Measurements from ENCODE around the gene SLC26A3.
A peak's percentile ranks its signal among the peaks of the same experiment; 100 is the strongest.

SLC26A3 gene

DNA sequence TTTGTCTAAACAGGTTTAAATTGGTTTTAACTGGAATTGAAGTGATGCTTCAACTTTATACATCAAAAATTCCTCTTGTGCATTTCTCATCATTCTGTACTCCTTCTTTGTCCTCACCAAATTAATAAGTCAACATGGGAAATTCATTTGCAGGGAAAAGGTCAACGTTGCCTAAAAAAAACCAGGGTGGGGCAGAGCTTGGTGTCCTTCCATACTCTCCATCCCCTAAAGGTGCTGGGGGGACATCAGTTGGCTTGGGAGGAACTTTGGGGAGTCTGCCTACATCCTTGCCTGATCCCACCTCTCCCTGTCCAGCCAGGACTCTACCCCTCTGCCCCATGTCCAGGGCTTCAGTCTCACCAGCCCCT, 34.1 kb upstream of the SLC26A3 start (continued):
- TF ChIP-seq AEBP2 (tag by site-specific recombination; IDR thresholded peaks at IDR 0.05; ENCODE audit: borderline replicate concordance) (no peak), ZNF777 (tag by site-specific recombination; IDR thresholded peaks at IDR 0.05; ENCODE audit: borderline replicate concordance) (no peak), ZNF266 (tag by site-specific recombination; IDR thresholded peaks at IDR 0.05; ENCODE audit: low read depth) (no peak), HOXC10 (CRISPR knock-in tag; IDR thresholded peaks at IDR 0.05) (no peak), ZNF155 (tag by site-specific recombination; IDR thresholded peaks at IDR 0.05) (no peak)

DNA sequence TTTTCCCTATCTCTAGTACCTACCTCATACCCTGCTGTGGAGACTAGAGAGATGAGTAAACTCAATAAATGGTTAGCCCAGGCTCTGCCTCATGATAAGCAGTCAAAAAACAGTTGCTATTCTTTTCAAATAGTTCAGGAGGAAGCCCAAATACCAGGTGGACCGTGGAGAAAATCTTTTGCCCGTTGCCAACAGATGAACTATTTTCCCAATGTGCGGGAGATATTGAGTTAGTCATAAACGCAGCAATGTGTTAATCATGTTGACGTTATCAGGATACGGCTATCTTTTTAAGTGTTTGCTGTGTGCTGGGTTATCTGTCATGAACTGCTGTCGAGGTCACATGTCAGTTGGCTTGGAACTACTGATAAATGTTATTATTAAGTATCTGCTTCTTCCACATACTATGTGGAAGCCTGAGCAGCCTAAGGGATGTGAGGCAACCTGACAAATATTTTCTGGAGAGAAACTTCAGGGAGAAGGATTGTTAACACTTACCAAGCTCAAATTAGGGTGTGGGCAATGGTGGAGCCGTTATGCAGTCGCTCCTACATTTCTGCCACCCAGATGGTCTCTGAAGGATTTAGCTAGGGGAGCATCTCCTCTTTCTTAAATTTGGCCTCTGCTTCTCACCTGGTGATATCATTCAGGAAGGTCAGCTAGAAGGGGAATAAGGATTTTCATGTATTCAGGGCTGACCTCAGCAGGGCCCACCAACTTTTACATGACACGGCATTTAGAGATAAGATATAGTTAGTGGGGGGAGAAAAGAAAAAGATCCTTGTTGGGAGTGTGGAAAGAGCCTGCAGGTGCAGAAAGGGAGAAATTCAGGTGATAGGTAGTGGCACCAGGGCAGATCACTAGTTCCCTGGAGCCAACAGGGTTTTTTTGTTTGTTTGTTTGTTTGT, 33.5 kb upstream of the SLC26A3 start:
- no peak overlapping the region for H3K4me3 ChIP-seq (ENCODE audit: low read depth, low read length)
- H3K27ac ChIP-seq (ENCODE audit: extremely low read depth, low read depth, low read length): no peak overlapping the region
- POLR2A ChIA-PET: no interaction called here
- CTCF ChIA-PET: no interaction called here
- H3K36me3 ChIP-seq (ENCODE audit: control insufficient read depth in 2 of 2, insufficient read depth in 1 of 2, low read length in 2 of 2): no peaks in the 10 kb centered on the region
- peaks cover 3% of the 10 kb centered on the region; the same call in 1 of the 2 replicates for H3K4me1 ChIP-seq (ENCODE audit: control insufficient read depth, insufficient read depth, low read length)
- no peaks in the 10 kb centered on the region for H3K9me3 ChIP-seq (ENCODE audit: control insufficient read depth, insufficient read depth, low read depth, low read length)
- TF ChIP-seq, protein P1, sequence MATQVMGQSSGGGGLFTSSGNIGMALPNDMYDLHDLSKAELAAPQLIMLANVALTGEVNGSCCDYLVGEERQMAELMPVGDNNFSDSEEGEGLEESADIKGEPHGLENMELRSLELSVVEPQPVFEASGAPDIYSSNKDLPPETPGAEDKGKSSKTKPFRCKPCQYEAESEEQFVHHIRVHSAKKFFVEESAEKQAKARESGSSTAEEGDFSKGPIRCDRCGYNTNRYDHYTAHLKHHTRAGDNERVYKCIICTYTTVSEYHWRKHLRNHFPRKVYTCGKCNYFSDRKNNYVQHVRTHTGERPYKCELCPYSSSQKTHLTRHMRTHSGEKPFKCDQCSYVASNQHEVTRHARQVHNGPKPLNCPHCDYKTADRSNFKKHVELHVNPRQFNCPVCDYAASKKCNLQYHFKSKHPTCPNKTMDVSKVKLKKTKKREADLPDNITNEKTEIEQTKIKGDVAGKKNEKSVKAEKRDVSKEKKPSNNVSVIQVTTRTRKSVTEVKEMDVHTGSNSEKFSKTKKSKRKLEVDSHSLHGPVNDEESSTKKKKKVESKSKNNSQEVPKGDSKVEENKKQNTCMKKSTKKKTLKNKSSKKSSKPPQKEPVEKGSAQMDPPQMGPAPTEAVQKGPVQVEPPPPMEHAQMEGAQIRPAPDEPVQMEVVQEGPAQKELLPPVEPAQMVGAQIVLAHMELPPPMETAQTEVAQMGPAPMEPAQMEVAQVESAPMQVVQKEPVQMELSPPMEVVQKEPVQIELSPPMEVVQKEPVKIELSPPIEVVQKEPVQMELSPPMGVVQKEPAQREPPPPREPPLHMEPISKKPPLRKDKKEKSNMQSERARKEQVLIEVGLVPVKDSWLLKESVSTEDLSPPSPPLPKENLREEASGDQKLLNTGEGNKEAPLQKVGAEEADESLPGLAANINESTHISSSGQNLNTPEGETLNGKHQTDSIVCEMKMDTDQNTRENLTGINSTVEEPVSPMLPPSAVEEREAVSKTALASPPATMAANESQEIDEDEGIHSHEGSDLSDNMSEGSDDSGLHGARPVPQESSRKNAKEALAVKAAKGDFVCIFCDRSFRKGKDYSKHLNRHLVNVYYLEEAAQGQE (tag by site-specific recombination; IDR thresholded peaks at IDR 0.05): no peak
- no peak for TF ChIP-seq GFI1B (tag by site-specific recombination; IDR thresholded peaks at IDR 0.05)
- TF ChIP-seq, protein P2, sequence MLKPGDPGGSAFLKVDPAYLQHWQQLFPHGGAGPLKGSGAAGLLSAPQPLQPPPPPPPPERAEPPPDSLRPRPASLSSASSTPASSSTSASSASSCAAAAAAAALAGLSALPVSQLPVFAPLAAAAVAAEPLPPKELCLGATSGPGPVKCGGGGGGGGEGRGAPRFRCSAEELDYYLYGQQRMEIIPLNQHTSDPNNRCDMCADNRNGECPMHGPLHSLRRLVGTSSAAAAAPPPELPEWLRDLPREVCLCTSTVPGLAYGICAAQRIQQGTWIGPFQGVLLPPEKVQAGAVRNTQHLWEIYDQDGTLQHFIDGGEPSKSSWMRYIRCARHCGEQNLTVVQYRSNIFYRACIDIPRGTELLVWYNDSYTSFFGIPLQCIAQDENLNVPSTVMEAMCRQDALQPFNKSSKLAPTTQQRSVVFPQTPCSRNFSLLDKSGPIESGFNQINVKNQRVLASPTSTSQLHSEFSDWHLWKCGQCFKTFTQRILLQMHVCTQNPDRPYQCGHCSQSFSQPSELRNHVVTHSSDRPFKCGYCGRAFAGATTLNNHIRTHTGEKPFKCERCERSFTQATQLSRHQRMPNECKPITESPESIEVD (tag by site-specific recombination; IDR thresholded peaks at IDR 0.05): peak; percentile 47; the same call in 1 of the 2 replicates
- peak; percentile 97 for TF ChIP-seq ZNF660 (tag by site-specific recombination; IDR thresholded peaks at IDR 0.05)
- TF ChIP-seq ZNF791 (tag by site-specific recombination; IDR thresholded peaks at IDR 0.05): no peak
- TF ChIP-seq, protein P3, sequence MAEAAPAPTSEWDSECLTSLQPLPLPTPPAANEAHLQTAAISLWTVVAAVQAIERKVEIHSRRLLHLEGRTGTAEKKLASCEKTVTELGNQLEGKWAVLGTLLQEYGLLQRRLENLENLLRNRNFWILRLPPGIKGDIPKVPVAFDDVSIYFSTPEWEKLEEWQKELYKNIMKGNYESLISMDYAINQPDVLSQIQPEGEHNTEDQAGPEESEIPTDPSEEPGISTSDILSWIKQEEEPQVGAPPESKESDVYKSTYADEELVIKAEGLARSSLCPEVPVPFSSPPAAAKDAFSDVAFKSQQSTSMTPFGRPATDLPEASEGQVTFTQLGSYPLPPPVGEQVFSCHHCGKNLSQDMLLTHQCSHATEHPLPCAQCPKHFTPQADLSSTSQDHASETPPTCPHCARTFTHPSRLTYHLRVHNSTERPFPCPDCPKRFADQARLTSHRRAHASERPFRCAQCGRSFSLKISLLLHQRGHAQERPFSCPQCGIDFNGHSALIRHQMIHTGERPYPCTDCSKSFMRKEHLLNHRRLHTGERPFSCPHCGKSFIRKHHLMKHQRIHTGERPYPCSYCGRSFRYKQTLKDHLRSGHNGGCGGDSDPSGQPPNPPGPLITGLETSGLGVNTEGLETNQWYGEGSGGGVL (tag by site-specific recombination; IDR thresholded peaks at IDR 0.05): 0 out of 2 replicates have a peak, but pooled peaks have one; percentile 15
- 0 out of 2 replicates have a peak, but pooled peaks have one; percentile 28 for TF ChIP-seq TCF7L2 (IDR thresholded peaks at IDR 0.05; ENCODE audit: borderline replicate concordance, low read depth, low read length)
- TF ChIP-seq ZXDB (tag by site-specific recombination; IDR thresholded peaks at IDR 0.05): peak; percentile 72
- TF ChIP-seq KLF7 (tag by site-specific recombination; IDR thresholded peaks at IDR 0.05; ENCODE audit: borderline replicate concordance): no peak
- 0 out of 2 replicates have a peak, but pooled peaks have one; percentile 24 for TF ChIP-seq OSR2 (tag by site-specific recombination; IDR thresholded peaks at IDR 0.05)
- TF ChIP-seq ZNF366 (tag by site-specific recombination; conservative IDR thresholded peaks at IDR 0.05): peak; percentile 50
- TF ChIP-seq ZNF558 (tag by site-specific recombination; IDR thresholded peaks at IDR 0.05): no peak
- peak; percentile 63; the same call in 1 of the 2 replicates for TF ChIP-seq ZEB2 (tag by site-specific recombination; IDR thresholded peaks at IDR 0.05)
- no peak for TF ChIP-seq ZNF335 (tag by site-specific recombination; conservative IDR thresholded peaks at IDR 0.05)
- no peak for TF ChIP-seq ZFHX2 (tag by site-specific recombination; conservative IDR thresholded peaks at IDR 0.05)
- TF ChIP-seq PBX3 (CRISPR knock-in tag; IDR thresholded peaks at IDR 0.05): no peak
- TF ChIP-seq ZNF600 (tag by site-specific recombination; IDR thresholded peaks at IDR 0.05): 0 out of 2 replicates have a peak, but pooled peaks have one; percentile 11
- peak; percentile 50; the same call in 1 of the 2 replicates for TF ChIP-seq SCRT2 (tag by site-specific recombination; IDR thresholded peaks at IDR 0.05)
- no peak for TF ChIP-seq GLI4 (tag by site-specific recombination; IDR thresholded peaks at IDR 0.05)
- TF ChIP-seq ZNF843 (tag by site-specific recombination; IDR thresholded peaks at IDR 0.05): peak; percentile 60
- TF ChIP-seq ZNF747 (tag by site-specific recombination; IDR thresholded peaks at IDR 0.05): no peak
- TF ChIP-seq FEZF1 (tag by site-specific recombination; IDR thresholded peaks at IDR 0.05): peak; percentile 65

All from HEK293 (cell line).